Fibroblast of lung (primary cell): ENCODE data around the gene MGAT4A. TPM values are rescaled to one million over a fixed set of nuclear protein-coding genes. Genes with fewer than 3 reads are reported as not detected.

Experiments used
- DNase-seq, 2 donors: peaks; one replicate each; pipeline versions ENCODE4 v3.0.0 to v3.0.0-alpha.2; 2010; ENCODE audit warnings: low read depth in 2 of 2
- H2AFZ ChIP-seq: 2 replicates; pipeline ENCODE4 v1.5.1; 2012; ENCODE audit warnings: low read length, control low read depth, inconsistent platforms
- H3K27ac ChIP-seq: 2 replicates; pipeline ENCODE4 v1.5.1; 2011; ENCODE audit warnings: low read length, control low read depth; ENCODE audit not compliant: insufficient read depth
- H3K27me3 ChIP-seq: 2 replicates; pipeline ENCODE4 v1.5.1; 2011; ENCODE audit warnings: mild to moderate bottlenecking, low read length; ENCODE audit not compliant: control insufficient read depth, insufficient read depth
- H3K36me3 ChIP-seq: 2 replicates; pipeline ENCODE4 v1.5.1; 2011; ENCODE audit warnings: low read length; ENCODE audit not compliant: control insufficient read depth, insufficient read depth
- H3K4me1 ChIP-seq: 2 replicates; pipeline ENCODE4 v1.5.1; 2011; ENCODE audit warnings: low read length; ENCODE audit not compliant: control insufficient read depth, insufficient read depth; ENCODE audit errors: extremely low read depth
- H3K4me2 ChIP-seq: 2 replicates; pipeline ENCODE4 v1.5.1; 2011; ENCODE audit warnings: low read length, control low read depth; ENCODE audit not compliant: insufficient read depth; ENCODE audit errors: extremely low read depth
- H3K4me3 ChIP-seq, 4 experiments: fragments of 200-600 bp in 1 of 4; sonication (generic) in 1 of 4; replicated peaks in 1 of 4; 2 replicates each; pipeline ENCODE4 v1.5.1; 2011 to 2016; ENCODE audit warnings: low read length in 4 of 4, low read depth in 3 of 4, mild to moderate bottlenecking in 3 of 4, control low read depth in 2 of 4, inconsistent platforms in 1 of 4, mixed read lengths in 1 of 4; ENCODE audit not compliant: insufficient read depth in 1 of 4; ENCODE audit errors: control extremely low read depth in 1 of 4
- H3K79me2 ChIP-seq: 2 replicates; pipeline ENCODE4 v1.5.1; 2012; ENCODE audit warnings: mild to moderate bottlenecking, low read length, inconsistent platforms; ENCODE audit not compliant: control insufficient read depth, insufficient read depth
- H3K9ac ChIP-seq: 2 replicates; pipeline ENCODE4 v1.5.1; 2011; ENCODE audit warnings: mild to moderate bottlenecking, low read length, control low read depth; ENCODE audit not compliant: insufficient read depth
- H3K9me3 ChIP-seq: 2 replicates; pipeline ENCODE4 v1.5.1; 2012; ENCODE audit warnings: low read depth, low read length; ENCODE audit not compliant: control insufficient read depth, insufficient read depth
- H4K20me1 ChIP-seq: 2 replicates; pipeline ENCODE4 v1.5.1; 2011; ENCODE audit warnings: low read length; ENCODE audit not compliant: control insufficient read depth, insufficient read depth; ENCODE audit errors: extremely low read depth
- EZH2 ChIP-seq: IDR thresholded peaks from 2 replicates; pipeline ENCODE4 v1.5.1; 2012; ENCODE audit warnings: low read length, control low read depth, mild to moderate bottlenecking; ENCODE audit errors: missing control alignments
- polyA plus RNA-seq, 2 donors: library from polyadenylated mRNA; depleted of rRNA in 1 of 2; stranded (reverse) in 1 of 2; unstranded in 1 of 2; fragments of >200 nt; gene quantifications; 2 replicates each; pipeline ENCODE4 v1.2.1, GENCODE V29; 2011 to 2012; ENCODE audit warnings: missing spikeins in 1 of 2
- total RNA-seq: library from RNA; depleted of rRNA; stranded (reverse); fragments of >200 nt; gene quantifications from 2 replicates; pipeline ENCODE4 v1.2.1, GENCODE V29; 2014
- TF ChIP-seq, protein P1 (sequence below), 2 donors: IDR thresholded peaks in 1 of 2; conservative IDR thresholded peaks in 1 of 2; 1 replicate in 1 of 2; 2 replicates in 1 of 2; pipeline ENCODE4 v1.5.1; 2011 to 2012; ENCODE audit warnings: low read length in 2 of 2, control low read depth in 1 of 2, inconsistent platforms in 1 of 2, low read depth in 1 of 2, mild to moderate bottlenecking in 1 of 2

Gene MGAT4A
- total and polyA plus RNA-seq, 2 donors (not counting 1 experiment from before 2014, with no cell fraction given), result 0.10 to 0.17 TPM

DNA sequence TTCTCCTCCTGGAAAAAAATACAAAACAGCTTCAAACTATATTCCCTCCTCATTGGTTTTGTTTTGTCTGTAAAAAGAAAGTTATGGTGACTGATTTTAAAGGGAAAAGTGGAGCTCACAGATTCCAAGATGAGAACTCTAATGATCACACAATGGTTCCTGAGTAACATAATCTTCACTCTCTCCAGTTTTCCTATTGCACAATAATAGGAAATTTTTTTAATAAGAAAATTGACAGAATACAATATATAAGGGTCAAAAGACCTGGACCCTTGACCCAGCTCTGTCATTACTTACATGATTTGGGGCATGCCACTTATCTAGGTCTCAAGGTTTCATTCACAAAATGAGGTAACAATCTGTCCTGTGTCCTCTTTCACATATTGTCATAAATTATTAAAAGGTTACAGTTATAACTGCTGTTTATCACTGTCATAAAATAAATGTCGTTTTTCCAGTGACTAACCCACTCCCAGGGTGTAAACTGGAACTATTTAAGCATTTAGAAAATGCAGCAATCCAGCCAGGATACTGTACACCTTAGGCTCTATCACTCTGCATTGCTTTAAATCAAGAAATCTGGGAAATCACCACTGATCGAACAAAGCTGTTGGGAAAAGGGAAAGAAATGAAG, 4.1 kb downstream of the MGAT4A start:
- H3K27ac ChIP-seq, result no peak overlapping the region
- H3K4me1 ChIP-seq, result peaks cover 2% of the 10 kb centered on the region
- no peaks in the 10 kb centered on the region for H3K79me2 ChIP-seq
- no peak overlapping the region for H3K4me3 ChIP-seq
- H3K27me3 ChIP-seq, result peaks cover 12% of the 10 kb centered on the region
- H3K36me3 ChIP-seq, result no peaks in the 10 kb centered on the region
- DNase-seq, result no peak
- no peak overlapping the region for H3K4me2 ChIP-seq
- no peak overlapping the region for H3K9ac ChIP-seq
- TF ChIP-seq, protein P1, sequence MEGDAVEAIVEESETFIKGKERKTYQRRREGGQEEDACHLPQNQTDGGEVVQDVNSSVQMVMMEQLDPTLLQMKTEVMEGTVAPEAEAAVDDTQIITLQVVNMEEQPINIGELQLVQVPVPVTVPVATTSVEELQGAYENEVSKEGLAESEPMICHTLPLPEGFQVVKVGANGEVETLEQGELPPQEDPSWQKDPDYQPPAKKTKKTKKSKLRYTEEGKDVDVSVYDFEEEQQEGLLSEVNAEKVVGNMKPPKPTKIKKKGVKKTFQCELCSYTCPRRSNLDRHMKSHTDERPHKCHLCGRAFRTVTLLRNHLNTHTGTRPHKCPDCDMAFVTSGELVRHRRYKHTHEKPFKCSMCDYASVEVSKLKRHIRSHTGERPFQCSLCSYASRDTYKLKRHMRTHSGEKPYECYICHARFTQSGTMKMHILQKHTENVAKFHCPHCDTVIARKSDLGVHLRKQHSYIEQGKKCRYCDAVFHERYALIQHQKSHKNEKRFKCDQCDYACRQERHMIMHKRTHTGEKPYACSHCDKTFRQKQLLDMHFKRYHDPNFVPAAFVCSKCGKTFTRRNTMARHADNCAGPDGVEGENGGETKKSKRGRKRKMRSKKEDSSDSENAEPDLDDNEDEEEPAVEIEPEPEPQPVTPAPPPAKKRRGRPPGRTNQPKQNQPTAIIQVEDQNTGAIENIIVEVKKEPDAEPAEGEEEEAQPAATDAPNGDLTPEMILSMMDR (conservative IDR thresholded peaks at IDR 0.05 in 1 of 2, IDR thresholded peaks at IDR 0.05 in 1 of 2; ENCODE audit: low read depth in 1 of 2, low read length in 2 of 2), result no peak
- no peak for TF ChIP-seq EZH2
- H2AFZ ChIP-seq, result no peak overlapping the region
- no peaks in the 10 kb centered on the region for H4K20me1 ChIP-seq
- H3K9me3 ChIP-seq, result no peaks in the 10 kb centered on the region

DNA sequence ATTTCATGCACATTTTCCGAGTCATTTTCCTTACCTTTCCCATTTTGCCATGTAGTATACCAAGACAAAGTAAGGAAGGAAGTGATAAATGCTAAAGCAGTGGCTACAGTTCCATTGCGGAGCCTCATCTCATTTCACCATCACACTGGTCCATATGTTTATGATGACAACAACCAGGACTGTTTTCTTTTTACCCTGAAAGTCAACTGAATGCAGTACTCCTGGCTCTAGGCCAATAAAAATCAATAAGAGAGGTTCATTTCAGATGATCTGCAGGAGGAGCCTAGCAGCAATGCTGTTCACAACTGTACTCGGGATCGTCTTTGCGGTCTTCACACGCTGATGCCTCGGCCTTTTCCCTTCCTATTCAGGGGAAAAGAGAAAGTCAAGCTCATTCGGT, 4.7 kb downstream of the MGAT4A start:
- no peak overlapping the region for H3K9ac ChIP-seq
- DNase-seq, result no peak
- TF ChIP-seq, protein P1 (conservative IDR thresholded peaks at IDR 0.05 in 1 of 2, IDR thresholded peaks at IDR 0.05 in 1 of 2; ENCODE audit: low read depth in 1 of 2, low read length in 2 of 2), result no peak
- TF ChIP-seq EZH2, result no peak
- H2AFZ ChIP-seq, result no peak overlapping the region
- H3K36me3 ChIP-seq, result no peaks in the 10 kb centered on the region
- no peaks in the 10 kb centered on the region for H4K20me1 ChIP-seq
- no peaks in the 10 kb centered on the region for H3K79me2 ChIP-seq
- peaks cover 9% of the 10 kb centered on the region for H3K27me3 ChIP-seq
- H3K9me3 ChIP-seq, result no peaks in the 10 kb centered on the region
- no peak overlapping the region for H3K27ac ChIP-seq
- no peak overlapping the region for H3K4me3 ChIP-seq
- peaks cover 2% of the 10 kb centered on the region for H3K4me1 ChIP-seq
- no peak overlapping the region for H3K4me2 ChIP-seq

DNA sequence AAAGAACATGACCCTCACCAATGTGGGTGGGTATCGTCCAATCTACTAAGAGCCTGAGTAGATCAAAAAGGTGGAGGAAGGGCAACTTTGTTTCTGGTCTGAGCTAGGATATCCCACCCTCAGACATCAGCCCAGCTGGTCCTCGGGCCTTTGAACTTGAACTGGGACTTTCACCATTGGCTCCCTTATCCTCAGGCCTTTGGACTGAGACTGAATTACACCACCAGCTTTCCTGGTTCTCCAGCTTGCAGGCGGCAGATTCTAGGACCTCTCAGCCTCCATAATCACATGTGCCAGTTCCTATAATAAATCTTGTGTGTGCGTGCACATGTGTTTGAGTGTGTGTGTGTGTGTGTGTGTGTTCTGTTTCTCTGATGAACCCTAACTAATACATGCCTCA, 10.6 kb downstream of the MGAT4A start:
- Histone ChIP-seq H4K20me1 (no peaks in the 10 kb centered on the region), H3K36me3 (no peaks in the 10 kb centered on the region), H3K27me3 (no peaks in the 10 kb centered on the region), H3K9me3 (no peaks in the 10 kb centered on the region), H3K4me3 (no peak overlapping the region), H3K4me2 (no peak overlapping the region), H3K9ac (no peak overlapping the region), H2AFZ (no peak overlapping the region), H3K27ac (no peak overlapping the region), H3K4me1 (no peaks in the 10 kb centered on the region), H3K79me2 (no peaks in the 10 kb centered on the region)
- no peak for TF ChIP-seq EZH2
- TF ChIP-seq, protein P1 (conservative IDR thresholded peaks at IDR 0.05 in 1 of 2, IDR thresholded peaks at IDR 0.05 in 1 of 2; ENCODE audit: low read depth in 1 of 2, low read length in 2 of 2), result no peak
- no peak for DNase-seq
